GM21423 (cell line): ENCODE data around the gene TOR4A.

Experiments used
- ATAC-seq: cut with Tn5 transposase; IDR thresholded peaks from one replicate; pipeline ENCODE4 v1.9.1; 2021; ENCODE audit warnings: mild to moderate bottlenecking, moderate library complexity; ENCODE audit not compliant: unreplicated experiment

TOR4A gene

DNA sequence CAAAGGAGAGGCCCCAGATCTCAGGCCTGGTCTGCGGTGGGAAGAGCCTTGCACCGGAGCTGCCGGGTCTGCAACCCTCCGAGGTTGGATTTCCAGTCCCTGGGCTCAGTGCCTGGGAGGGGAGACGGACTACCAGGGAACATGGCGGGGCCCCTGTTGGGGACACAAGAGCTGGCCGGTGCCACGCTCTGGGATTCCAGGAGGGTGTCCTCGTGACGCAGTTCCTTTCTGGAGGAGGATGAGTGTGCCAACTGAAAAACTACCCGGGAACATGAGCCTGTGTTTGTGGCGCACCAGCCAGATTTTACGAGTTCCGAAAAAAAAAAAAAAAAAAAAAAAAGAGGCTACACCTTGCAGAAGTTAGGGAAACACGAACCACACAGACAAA lies 15.6 kb downstream of the TOR4A start:
- ATAC-seq = no peak

DNA sequence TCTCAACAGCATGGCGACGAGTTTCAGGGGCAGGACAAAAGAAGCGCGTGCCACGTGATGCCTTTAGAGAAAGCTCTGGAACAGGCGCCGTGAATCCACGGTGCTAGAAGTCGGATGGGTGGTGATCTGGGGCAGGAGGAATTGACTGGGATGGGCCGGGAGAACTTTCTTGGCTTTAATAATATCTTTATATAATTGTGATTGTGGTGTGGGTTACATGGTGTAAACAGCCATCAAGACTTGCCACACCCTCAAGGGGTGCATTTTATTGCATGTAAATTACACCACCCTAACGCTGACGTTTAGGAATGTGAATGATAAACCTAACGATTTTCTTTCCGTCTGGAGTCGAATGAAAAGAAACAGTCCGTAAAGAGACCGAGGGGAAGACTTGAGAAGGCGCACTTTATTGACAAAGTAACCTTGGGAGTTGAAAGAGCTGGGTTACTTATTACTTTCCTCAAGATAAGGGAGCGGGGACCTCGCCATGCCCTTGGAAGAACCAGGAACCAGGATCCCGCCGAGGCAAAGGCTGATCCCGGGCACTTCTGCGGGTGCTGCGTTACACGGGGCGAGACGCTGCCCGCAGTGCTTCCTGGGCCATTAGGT lies 16.1 kb downstream of the TOR4A start:
- no peak for ATAC-seq

DNA sequence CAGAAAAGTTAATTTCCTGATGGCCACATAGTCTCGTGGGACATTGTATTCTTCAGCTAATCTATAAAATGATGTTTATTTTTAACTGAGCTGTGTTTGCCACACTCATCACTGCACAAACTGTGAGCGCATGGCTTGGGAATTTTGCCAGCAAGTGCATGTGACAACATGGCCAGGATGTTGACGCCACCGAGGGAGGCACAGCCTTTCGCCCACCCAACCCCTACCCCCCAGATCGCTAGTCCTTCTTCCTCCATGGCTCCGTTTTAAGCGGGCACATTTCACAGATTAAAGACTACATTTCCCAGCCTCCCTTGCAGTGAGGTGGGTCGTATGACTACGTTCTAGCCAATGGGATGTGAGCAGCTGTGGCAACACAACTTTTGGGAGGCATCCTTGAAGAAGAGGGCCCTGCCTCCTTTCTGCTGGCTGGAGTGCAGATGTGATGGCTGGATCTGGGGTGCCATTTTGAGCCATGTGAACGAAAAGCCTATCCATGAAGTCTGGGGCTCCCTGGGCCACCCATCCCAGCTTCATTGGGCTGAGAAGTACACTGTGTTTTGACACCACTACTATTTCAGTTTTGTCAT lies 16.7 kb downstream of the TOR4A start:
- ATAC-seq = no peak

DNA sequence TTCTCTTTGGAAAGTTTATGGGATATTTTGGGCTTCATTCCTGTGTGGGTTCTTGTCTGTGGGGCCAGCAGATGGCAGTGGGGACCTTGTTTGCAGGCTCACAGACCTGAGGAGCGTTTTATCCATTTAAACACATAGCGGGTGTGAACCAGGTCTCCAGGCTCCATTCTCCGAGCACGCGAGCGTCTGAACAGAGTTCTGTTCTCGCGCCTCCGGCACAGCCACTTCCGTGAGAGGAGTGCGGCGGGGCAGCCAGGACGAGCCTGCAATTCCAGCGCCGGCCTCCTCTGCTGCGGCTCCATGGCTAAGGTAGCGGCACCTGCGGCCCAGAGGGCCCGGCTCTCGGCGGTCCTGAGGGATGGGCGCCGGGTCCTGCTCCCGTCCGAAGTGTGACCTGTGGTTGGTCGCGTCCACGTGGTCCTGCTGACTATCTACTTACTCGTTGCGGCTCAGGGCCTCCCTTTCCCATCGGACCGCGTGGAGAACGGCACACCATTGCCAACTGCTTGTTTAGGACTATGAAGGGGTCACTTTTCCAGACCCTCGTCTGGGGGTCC lies 17.2 kb downstream of the TOR4A start:
- no peak for ATAC-seq

DNA sequence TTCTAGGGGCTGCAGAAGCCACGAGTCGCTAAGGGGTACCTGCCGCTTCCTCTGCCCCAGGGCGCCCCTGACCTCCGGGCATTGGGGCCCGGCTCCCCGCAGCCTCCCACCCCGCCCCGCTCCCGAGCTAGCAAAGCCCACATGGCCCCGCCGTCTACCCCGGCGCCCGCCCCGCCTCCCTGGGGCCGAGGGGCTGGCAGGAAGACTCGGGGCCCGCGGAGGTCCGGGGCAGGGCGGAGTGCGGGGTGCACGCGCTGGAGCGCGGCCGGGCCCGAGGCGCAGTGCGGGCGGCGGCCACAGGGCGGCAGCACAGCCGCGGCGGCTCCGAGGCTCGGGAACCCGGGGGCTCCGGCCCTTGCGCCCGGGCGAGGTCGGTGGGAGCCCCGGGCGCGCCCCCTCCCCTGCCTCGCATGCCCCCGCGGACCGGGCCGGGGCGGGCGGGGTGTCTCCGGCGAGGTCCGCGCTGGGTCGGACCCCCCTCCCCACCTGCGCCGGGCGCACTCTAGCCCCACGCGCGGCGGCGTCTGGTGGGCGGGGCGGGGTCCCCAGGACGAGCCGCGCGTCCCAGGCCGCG lies 17.8 kb downstream of the TOR4A start:
- peak; percentile 55 for ATAC-seq

DNA sequence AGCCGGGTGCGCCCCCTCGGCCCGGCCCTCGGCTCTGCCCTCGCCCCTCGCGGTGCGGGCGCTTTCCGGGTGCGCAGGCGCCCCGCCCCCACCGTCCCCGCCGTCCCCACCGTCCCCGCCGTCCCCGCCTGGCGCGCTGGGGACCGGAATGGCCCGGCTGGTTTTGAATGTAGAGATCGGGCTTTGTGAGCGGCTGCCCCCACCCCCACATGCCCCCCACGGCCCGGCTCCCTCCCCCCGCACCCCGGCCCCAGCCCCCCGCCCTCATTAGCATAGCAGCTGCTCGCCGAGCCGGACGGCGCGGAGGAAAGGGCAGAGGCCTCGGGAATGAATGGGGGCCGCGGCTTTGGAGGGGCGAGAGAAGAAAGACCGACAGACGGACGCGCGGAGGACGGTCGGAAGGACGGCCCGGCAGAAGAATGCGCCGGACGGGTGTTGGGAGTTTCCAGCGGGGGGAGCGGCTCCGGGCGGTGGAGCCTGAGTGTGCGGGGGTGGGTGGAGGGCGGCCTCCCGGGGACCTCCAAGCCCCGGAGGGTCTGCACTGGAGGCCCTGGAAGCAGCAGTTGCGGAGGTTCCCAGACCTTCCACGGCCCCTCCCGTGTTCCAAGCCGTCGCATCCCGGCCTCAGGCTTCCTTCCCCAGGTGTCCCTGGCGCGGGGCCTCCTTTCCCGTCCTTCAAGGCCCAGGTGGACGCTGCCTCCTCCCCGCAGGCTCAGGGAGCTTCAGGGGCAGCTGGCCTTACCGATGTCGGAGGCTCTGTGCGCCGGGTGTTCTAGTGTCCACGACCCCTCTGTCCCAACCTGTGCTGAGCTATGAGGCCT lies 18.5 kb downstream of the TOR4A start:
- ATAC-seq = no peak

DNA sequence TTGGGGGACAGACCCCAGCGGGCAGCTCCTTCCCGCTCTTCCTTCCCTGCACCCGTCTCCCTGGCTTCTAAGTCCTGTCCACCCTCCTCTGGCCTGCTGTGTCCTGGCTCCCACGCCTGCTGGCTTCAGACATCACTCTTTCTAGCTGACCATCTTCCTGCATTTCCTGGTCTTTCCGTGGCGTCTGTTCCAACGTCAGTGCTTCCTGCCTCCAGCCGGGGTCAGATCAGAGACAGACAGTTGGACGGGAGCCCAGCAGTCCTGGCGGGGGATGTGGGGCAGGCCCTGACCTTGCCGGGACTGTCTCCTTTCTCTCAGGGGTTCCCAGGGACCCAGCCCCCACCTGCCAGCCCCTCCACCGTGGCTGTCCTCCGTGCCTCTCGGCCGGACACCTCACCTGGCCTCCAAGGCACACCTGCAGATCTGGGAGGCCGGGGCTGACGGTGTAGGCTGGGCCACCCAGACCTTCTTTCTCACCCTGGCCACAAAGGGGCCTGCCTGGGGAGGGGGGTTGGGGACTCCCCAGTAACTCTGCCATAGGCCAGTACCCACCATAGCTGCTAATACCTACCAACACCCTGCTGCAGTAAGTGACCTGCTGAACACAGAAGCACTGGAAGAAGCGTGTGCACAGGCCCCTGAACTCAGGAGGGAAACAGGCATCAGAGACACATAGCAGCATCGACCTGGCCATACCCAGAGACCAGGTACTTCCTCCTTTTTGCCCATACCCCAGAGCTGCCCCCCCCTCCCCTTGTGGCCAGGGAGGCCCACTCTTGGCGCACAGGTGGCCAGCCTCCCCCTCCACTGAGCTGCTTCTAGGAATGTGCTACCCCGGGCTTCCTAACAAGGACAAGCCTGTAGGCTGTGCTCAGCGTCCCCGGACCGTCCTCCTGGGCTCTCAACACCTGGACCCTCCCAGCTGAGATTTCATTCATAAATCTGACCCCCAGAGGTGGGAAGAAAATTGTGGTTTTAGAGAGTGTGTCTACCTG lies 19.4 kb downstream of the TOR4A start:
- no peak for ATAC-seq

DNA sequence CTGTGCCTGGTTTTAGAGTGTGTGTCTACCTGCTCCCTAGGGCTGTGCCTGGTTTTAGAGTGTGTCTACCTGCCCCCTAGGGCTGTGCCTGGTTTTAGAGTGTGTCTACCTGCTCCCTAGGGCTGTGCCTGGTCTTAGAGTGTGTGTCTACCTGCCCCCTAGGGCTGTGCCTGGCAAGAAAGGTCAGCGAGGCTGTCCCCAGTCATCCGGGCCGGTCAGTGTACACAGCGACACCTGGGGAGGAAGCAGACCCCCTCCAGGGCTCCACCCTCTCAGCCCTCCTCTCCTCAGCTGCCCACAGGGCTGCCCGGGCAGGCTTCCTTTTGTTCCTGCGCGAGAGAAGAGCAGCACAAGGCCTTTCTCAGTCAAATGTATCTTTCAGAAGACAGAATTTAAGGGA lies 20.4 kb downstream of the TOR4A start:
- ATAC-seq = no peak

DNA sequence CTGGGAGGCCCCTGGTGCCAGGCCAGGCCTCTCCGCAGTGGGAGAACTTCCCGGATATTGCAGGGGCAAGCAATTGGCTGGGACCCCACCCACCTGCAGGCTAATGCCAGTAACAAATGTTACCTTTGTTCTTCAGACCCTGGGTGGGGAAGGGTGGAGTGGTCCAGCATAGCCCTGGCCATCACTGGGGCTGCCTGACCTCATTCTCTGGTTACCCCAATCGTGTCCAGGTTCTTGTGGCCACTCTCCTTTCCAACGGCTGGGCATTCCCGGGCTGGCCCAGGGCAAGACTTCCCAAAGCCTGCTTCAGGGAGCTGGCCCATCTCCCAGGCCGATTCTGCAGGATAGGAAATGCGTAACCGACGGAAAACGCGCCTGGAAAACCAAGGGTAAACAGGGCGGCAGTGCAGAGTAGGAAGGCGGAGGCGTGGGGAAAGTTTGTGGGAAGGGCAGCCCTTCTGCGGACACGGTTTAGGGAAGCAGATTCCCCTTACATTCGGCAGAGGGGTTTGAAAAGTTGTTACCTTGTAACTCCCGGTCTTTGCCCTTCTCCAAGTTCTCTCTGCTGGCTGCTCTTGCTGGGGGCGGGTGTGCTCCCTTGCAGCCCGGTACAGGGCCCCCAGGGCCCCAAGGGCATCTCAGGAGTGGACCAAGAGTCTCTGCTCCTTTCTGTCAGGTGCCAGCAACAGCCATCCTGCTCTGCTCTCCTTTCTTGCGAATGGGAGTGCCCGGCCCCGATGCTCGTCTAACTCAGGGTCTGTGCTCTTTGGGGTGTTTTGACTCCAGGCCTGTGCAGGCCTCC lies 21.1 kb downstream of the TOR4A start:
- no peak for ATAC-seq

DNA sequence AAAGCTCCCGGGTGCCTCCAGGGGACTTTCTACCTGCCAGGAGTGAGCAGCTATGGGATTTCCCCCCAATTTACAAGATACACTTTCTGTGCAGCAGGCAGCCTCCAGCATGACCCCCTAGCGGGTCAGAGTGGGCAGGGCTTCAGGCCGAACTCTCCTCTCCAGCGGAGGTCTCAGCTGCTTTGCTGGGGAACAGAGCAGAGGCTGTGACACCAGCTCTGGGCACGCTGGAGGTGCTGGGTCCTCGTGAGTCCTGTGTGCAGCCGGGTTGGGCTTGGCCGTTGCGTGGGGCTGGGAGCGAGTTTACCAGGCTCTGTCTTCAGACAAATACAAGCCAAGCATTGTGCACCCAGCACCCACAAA lies 21.7 kb downstream of the TOR4A start:
- ATAC-seq = no peak

DNA sequence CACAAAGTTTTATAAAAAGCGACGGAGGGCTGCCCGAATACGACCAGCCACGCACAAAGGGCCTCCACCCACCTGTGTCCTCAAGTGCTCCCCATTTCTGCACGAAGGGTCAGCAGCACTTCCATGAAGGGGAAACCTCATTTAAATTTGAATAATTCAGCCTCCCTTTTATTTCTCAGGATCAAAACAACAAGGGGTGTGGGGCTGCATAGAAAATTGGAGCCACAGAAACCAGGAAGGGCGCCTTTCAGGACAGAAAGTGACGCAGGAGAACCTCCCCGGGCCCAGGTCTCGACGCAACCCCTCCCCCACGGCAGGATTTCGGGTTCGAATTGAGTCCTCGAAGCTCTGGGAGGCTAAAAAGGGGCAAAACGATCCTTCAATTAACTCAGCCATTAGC lies 22.4 kb downstream of the TOR4A start:
- no peak for ATAC-seq

DNA sequence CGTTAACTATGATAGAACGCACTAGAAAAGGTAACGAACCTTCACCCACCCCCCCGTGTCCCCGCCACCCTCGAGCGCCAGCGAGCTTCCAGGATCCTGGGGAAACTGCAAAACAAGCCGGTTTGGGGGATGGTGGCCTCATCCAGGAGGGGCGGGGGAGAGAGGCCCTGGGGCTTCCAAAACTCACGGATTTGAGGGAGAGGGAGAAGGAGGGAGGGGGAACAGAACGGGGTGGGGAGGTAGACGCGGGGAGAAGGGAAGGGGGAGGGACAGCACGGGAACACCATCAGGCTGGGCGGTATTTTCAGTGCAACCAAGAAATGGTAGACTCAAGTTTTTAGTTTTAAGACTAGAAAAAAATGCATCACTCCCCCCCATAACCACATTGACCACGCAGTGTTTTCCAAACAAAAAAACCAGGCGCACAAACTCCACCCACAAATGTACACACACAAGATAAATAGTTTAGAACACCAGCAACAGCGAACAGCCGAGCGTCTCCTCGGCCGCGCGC lies 23.1 kb downstream of the TOR4A start:
- ATAC-seq = no peak

DNA sequence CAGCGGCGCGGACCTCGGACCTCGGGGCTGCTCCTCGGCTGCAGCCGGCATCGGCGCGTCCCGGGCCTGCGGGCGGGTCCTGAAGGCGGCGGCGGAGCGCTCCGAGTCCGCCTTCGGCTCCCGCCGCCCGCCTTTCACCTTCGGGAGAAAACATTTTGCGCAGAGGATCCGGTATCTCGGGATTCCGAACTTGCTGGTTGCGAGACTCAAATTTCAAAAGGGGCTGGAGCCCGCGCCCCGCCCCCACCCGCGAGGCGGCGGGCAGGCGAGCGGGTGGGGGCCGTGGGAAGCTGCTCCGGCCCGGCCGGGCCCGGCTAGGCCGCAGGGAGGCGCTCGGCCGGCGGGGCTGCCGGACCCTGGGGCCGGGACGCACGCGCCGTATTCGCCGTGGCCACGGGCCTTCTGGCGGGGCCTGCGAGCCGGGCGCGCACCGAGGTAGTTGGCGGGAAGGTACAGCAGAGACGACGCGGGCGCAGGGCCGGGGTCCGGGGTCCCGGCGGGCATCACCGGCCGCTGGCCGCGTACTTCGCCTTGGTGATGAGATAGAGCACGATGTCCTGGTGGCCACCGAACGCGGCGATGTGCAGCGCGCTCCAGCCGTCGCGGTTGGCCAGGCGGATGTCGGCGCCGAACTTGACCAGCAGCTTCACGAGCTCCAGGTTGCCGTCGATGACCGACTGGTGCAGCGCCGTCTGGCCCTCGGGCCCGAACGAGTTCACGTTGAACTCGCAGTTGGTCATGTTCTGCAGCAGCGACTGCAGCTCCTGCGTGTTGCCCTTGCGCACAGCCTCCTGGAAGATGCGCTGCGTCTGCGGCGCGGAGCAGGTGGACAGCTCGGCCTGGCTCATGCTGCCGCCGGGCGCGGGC lies 23.8 kb downstream of the TOR4A start:
- peak; percentile 2 for ATAC-seq

DNA sequence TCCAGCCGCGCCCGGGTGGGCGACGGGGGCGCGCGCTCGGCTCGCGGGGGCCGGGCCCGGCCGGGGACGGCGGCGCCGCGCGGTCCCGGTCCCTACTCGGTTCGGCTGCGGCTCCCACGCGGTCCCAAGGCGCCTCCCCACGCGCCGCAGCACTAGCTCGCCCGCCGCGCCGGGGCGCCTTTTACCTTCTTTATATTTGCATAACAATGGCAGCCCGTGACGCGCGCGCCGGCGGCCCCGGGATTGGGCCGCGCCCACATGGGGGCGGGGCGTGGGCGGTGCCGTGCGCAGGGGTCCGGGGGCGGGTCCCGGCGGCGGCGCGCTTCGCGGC lies 24.6 kb downstream of the TOR4A start, which contains the start of gene NRARP:
NRARP (minus strand) TSS at position 154 of the 331 bp plus-strand sequence. CDS start 343 bp downstream, outside the sequence.
- peak; percentile 66 for ATAC-seq

DNA sequence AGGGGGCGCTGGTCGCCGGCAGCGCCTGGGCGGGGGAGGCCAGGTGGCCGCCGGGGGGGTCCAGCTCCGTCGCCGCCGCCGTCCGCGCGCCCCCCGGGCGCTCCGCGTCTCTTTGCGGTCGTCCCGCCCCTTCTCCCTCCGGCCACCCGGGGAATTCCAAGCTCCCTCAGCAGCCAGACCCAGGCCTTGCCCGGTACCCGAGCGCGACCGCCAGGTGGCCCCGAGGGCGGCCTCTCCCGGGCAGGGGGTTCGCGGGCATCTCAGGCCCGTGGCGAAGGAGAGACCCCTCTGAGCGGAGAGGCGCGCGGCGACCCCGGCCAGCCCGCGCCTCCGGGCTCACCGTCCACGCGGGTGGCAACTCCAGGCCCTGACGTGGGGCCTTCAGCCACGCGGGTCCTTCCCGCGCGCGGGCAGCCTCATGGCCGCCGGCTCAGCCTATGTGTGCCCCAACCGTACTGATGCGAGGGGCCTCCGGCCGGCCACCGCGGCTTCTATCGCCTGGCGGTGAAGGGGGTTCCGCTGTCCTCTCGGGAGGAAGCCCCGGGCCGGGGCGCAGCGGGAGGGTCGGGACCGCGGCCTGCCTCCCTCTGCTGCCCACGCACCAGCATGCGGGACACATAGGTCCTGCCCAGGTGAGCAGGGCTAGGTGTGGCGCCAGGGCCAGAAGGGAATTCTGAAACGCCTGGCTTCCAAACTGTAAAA lies 25.1 kb downstream of the TOR4A start:
- peak; percentile 41 for ATAC-seq

DNA sequence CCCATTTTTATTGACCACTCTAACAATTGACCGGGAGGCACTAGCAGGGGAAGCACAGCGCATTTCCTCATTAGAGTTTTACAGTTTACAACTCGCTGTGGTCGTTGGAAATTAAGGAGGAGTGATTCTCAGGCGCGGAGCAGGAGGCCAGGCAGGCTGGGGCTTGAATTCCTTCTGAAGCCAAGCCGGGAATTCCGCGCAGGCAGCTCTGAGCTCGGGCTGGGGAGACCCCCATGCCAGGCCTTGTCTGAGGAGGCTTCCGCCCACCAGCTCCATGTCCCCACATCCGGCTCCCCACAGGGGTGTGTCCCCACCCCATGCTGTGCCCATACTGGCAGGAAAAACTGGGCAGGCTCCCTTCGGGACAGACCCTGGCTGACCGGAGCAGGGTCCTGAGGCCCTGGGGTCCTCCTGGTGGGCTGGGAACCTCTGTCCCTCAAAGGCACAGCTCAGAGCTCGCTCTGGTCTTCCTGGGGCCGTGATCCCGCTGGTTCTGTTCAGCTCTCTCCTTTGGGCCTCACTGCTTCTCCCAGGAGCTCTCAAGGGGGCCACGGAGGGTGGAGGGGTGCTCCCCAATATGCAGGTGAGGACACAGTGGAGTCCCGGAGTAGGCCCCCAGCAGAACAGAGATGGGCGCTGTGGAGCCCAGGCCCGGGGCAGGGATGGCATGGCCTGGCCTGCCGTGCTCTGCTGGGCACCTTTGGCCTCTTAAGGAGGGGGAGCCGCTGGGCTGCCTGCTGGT lies 25.8 kb downstream of the TOR4A start:
- ATAC-seq = no peak

DNA sequence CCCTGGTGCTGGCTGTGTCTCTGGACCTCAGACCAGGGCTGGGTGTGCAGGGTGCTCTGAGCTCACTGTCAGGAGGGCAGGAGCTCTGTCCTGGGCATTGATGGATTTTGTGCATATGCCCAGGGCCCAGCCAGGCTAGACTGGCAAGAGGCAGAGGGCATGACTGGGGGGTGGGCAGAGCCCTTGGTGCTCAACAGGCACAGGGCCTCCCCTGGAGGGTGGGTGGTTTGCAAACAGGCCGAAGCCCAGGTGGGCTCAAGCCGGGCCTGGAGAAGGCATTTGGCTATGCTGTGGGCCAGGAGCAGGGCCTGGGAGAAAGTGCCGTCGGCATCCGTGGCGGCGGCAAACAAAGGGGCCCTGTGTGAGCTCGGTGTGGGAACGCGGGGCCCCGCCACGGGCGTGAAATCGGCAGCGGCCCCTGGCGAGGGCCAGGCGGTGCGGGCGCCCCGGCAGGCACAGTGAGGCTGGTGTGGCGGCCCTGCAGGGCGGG lies 26.4 kb downstream of the TOR4A start:
- ATAC-seq = no peak
